Smooth muscle cell (in vitro differentiated cells): Measurements from ENCODE around the gene NUBPL. TPM values are rescaled to one million over a fixed set of nuclear protein-coding genes. Genes with fewer than 3 reads are reported as not detected.

Experiments used
- DNase-seq: peaks from one replicate; lab custom pipeline; 2025; ENCODE audit not compliant: unreplicated experiment; lab: John Stamatoyannopoulos, UW
- H2AFZ ChIP-seq: fragments of 200-600 bp; sonication (generic); 2 replicates; pipeline ENCODE4 v1.6.0; 2016; ENCODE audit warnings: antibody characterized with exemption, low read depth, mild to moderate bottlenecking
- H3F3A ChIP-seq: fragments of 200-600 bp; sonication (generic); 2 replicates; pipeline ENCODE4 v1.6.0; 2017; ENCODE audit warnings: antibody characterized with exemption, low read depth
- H3K27ac ChIP-seq: fragments of 200-600 bp; sonication (generic); 2 replicates; pipeline ENCODE4 v1.5.1; 2016; ENCODE audit warnings: low read depth, mild to moderate bottlenecking
- H3K27me3 ChIP-seq: fragments of 200-600 bp; sonication (generic); 2 replicates; pipeline ENCODE4 v1.6.1; 2016; ENCODE audit warnings: low read depth, mild to moderate bottlenecking
- H3K36me3 ChIP-seq: fragments of 200-600 bp; sonication (generic); 2 replicates; pipeline ENCODE4 v1.5.1; 2016; ENCODE audit warnings: low read depth
- H3K4me1 ChIP-seq: fragments of 200-600 bp; sonication (generic); 2 replicates; pipeline ENCODE4 v1.5.1; 2016; ENCODE audit warnings: low read depth
- H3K4me2 ChIP-seq: fragments of 200-600 bp; sonication (generic); 2 replicates; pipeline ENCODE4 v1.6.0; 2016; ENCODE audit warnings: mild to moderate bottlenecking
- H3K4me3 ChIP-seq: fragments of 200-600 bp; sonication (generic); 2 replicates; pipeline ENCODE4 v1.5.1; 2016; ENCODE audit warnings: mild to moderate bottlenecking
- H3K79me2 ChIP-seq: fragments of 200-600 bp; sonication (generic); 2 replicates; pipeline ENCODE4 v1.6.0; 2016; ENCODE audit warnings: low read depth, mild to moderate bottlenecking
- H3K9ac ChIP-seq: fragments of 200-600 bp; sonication (generic); 2 replicates; pipeline ENCODE4 v1.6.0; 2016; ENCODE audit warnings: low read depth
- H3K9me3 ChIP-seq: fragments of 200-600 bp; sonication (generic); replicated peaks from 2 replicates; pipeline ENCODE4 v1.5.1; 2016; ENCODE audit warnings: low read depth
- H4K20me1 ChIP-seq: fragments of 200-600 bp; sonication (generic); 2 replicates; pipeline ENCODE4 v1.6.0; 2016; ENCODE audit warnings: low read depth
- WGBS: methylation state at CpG from one replicate; pipeline ENCODE4 v1.1.7; 2016; ENCODE audit warnings: low lambda C conversion rate; 5-methylcytosine and 5-hydroxymethylcytosine counted together
- polyA plus RNA-seq: library from polyadenylated mRNA; unstranded; fragments of >200 nt; fragmentation: Nextera tagmentation; extraction: Ambion mirVana; gene quantifications from 2 replicates; pipeline ENCODE4 v1.2.1, GENCODE V29; 2016
- total RNA-seq: library from RNA; depleted of rRNA; stranded (reverse); fragments of >200 nt; gene quantifications from 2 replicates; pipeline ENCODE4 v1.2.3, GENCODE V29; 2014
- TF ChIP-seq, protein P1 (sequence below): fragments of 200-600 bp; sonication (generic); IDR thresholded peaks from 2 replicates; pipeline ENCODE4 v1.5.1; 2017; ENCODE audit warnings: borderline replicate concordance, mild to moderate bottlenecking, antibody characterized with exemption; ENCODE audit not compliant: insufficient read depth, poor library complexity, severe bottlenecking

NUBPL gene
- total and polyA plus RNA-seq, 2 experiments from 2014 or later = 9.1 to 11.7 TPM

DNA sequence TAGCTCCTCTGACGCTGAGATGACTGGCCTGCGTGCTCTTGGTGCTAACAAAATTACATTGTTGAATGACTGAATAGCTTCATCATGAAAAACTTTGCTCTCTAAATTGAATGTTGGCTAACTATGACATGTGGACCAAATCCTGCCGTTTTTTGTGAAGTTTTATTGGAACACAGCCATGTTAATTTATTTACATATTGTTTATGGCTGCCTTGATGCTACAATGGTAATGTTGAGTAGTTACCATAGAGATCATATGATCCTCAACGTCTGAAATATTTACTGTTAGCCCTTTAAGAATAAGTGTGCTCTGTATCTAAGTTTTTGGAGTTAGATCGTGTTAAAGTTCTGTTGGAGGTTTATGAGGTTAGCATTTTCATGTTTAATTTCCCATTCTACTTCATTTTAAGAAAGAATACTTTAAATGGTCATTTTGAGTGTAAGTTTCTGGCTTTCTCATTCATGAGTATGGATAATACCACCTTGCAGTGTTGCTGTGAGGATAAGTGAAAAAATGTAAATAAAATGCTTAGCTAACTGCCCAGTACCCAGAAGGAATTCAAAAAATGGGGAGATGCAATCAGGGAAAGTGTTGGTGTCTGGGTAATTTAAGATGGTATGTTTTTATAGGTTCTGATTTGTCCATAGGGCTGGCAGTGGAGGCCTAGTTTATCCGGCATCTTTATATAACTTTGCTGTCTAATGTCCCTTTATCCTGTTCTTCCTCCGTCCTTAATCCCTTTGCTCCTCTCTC is 35.3 kb downstream of the NUBPL start:
- H3K36me3 ChIP-seq = no peaks in the 10 kb centered on the region
- WGBS = 77% methylated on average over 7 of the region's 7 CpGs
- no peak overlapping the region for H2AFZ ChIP-seq
- no peak overlapping the region for H3K27ac ChIP-seq
- H3K4me2 ChIP-seq = no peak overlapping the region
- H3K79me2 ChIP-seq = no peaks in the 10 kb centered on the region
- no peak overlapping the region for H3K9ac ChIP-seq
- no peaks in the 10 kb centered on the region for H3K9me3 ChIP-seq
- no peak for DNase-seq
- no peak overlapping the region for H3K4me3 ChIP-seq
- H3K27me3 ChIP-seq = no peaks in the 10 kb centered on the region
- H3K4me1 ChIP-seq = no peaks in the 10 kb centered on the region
- no peaks in the 10 kb centered on the region for H3F3A ChIP-seq
- no peaks in the 10 kb centered on the region for H4K20me1 ChIP-seq
- TF ChIP-seq, protein P1, sequence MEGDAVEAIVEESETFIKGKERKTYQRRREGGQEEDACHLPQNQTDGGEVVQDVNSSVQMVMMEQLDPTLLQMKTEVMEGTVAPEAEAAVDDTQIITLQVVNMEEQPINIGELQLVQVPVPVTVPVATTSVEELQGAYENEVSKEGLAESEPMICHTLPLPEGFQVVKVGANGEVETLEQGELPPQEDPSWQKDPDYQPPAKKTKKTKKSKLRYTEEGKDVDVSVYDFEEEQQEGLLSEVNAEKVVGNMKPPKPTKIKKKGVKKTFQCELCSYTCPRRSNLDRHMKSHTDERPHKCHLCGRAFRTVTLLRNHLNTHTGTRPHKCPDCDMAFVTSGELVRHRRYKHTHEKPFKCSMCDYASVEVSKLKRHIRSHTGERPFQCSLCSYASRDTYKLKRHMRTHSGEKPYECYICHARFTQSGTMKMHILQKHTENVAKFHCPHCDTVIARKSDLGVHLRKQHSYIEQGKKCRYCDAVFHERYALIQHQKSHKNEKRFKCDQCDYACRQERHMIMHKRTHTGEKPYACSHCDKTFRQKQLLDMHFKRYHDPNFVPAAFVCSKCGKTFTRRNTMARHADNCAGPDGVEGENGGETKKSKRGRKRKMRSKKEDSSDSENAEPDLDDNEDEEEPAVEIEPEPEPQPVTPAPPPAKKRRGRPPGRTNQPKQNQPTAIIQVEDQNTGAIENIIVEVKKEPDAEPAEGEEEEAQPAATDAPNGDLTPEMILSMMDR = no peak

DNA sequence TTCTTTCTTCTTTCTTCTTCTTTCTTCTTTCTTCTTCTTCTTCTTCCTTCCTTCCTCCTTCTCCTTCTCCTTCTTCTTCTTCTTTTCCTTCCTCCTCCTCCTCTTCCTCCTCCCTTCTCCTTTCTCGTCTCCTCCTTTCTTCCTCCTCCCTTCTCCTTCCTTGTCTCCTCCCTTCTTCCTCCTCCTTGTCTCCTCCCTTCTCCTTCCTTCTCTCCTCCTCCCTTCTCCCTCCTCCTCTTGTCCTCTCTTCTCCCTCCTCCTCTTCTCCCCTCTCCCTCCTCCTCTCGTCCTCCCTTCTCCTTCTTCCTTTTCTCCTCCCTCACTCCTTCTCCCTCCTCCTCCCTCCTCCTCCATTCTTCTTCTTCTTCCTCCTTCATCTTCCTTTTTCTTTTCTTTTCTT is 44.5 kb downstream of the NUBPL start:
- Histone ChIP-seq H2AFZ (no peak overlapping the region), H3K4me2 (no peak overlapping the region), H3K36me3 (peaks cover 4% of the 10 kb centered on the region), H3K79me2 (no peaks in the 10 kb centered on the region), H3K27me3 (no peaks in the 10 kb centered on the region), H3K27ac (no peak overlapping the region), H3K4me1 (no peaks in the 10 kb centered on the region), H4K20me1 (no peaks in the 10 kb centered on the region), H3K4me3 (no peak overlapping the region), H3K9me3 (no peaks in the 10 kb centered on the region), H3F3A (no peaks in the 10 kb centered on the region), H3K9ac (no peak overlapping the region)
- TF ChIP-seq, protein P1 = no peak
- DNase-seq = no peak
- 82% methylated on average over 1 of the region's 2 CpGs for WGBS

DNA sequence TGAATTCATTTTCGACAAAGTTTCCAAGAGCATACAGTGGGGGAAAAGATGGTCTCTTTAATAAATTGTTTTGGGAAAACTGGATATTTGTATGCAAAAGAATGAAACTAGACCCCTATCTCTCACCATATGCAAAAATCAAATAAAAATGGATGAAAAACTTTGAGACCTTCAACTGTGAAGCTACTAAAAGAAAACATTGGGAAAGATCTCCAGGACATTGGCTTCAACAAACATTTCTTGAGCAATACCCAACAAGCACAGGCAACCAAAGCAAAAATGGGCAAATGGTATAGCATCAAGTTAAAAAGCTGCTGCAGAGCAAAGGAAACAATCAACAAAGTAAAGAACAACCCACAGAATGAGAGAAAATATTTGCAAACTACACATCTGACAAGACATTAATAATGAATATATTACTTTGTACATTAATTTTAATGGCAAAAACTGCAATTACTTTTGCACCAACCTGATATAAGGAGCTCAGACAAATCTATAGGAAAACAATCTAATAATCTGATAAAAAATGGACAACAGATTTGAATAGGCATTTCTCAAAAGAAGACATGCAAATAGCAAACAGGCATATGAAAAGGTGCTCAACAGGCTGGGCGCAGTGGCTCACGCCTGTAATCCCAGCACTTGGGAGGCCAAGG is 50.7 kb downstream of the NUBPL start:
- Histone ChIP-seq H3K27me3 (no peaks in the 10 kb centered on the region), H2AFZ (no peak overlapping the region), H3K9ac (no peak overlapping the region), H3K27ac (no peak overlapping the region), H3K9me3 (no peaks in the 10 kb centered on the region), H3K4me1 (no peaks in the 10 kb centered on the region), H3K79me2 (no peaks in the 10 kb centered on the region), H3K4me3 (no peak overlapping the region), H3F3A (no peaks in the 10 kb centered on the region), H3K4me2 (no peak overlapping the region), H3K36me3 (peaks cover 4% of the 10 kb centered on the region), H4K20me1 (no peaks in the 10 kb centered on the region)
- DNase-seq = no peak
- TF ChIP-seq, protein P1 = no peak
- WGBS = 97% methylated on average over 3 of the region's 3 CpGs
